ENCODE measurements around the gene UTP25.
A peak's percentile ranks its signal among the peaks of the same experiment; 100 is the strongest.

The UTP25 gene

DNA sequence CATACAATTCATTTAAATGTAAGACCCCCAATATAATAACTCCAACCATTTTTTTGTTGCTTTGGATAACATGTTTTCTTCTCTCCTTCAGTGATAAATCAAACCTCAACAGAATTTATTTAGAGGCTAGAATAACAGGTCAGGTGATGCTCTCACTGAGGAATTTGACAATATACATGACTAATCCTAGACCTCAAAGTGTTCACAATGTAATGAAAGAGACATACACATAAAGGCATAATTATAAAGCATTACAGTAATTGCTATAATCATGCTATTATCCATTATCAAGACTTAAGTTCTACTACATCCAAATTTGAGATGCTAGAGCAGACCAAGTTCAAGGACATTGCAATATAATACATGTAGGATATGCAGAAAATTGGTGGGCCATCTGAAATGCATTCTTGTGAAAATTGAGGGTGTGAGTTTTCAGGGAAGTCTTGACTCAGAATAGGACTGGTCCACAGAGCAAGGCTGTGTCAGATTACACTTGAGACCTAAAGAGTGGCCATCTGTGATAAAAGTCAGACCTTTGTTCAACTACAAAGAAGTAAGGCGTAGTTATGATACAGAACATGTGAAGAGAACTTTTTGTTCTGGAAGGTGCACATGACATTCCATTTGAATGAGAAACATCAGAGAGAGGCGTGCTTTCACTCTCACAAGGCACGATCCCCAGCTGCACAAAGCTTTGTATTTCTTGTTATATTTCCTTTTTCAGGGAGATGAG is 45.5 kb downstream of the UTP25 start:
- H3K36me3 ChIP-seq (ENCODE audit: insufficient read depth, insufficient read length, low read length): no peaks in the 10 kb centered on the region
- H3K9me3 ChIP-seq (ENCODE audit: insufficient read depth, low read length): no peaks in the 10 kb centered on the region
- no peak overlapping the region for H3K9ac ChIP-seq (ENCODE audit: insufficient read length, low read depth)
- no peaks in the 10 kb centered on the region for H3K4me1 ChIP-seq (ENCODE audit: insufficient read depth, insufficient read length)
- no peaks in the 10 kb centered on the region for H3K27me3 ChIP-seq (ENCODE audit: insufficient read depth, insufficient read length)
- no peak for DNase-seq (ENCODE audit: low read depth, low spot score)
- no peak overlapping the region for H3K4me3 ChIP-seq (ENCODE audit: insufficient read length, low read depth)
- TF ChIP-seq YY1 (IDR thresholded peaks at IDR 0.05; ENCODE audit: insufficient read depth, insufficient read length) (no peak), ZNF274 (IDR thresholded peaks at IDR 0.05; ENCODE audit: low read depth, low read length) (no peak)

DNA sequence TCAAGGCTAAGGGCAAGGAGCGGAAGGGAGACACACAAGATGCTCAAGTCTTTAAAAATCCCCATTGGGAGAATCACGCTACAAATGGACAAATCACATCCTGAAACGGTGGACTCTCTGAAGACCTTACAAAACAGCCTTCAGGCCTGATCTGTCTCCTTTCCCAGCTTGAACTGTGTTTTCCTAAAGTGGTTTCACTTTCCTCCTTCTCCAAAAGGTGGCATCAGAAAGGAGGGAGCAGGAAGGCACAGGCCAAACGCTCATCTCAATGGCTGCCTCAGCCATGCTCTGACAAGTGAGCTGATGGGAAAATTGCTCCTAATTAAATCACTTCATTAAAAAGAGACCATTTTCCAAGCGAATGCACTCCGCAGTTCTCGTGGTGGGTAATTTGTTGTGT is 47.7 kb downstream of the UTP25 start:
- no peak overlapping the region for H3K9ac ChIP-seq (ENCODE audit: insufficient read length, low read depth)
- peak; percentile 67 for DNase-seq (ENCODE audit: low read depth, low spot score)
- no peaks in the 10 kb centered on the region for H3K9me3 ChIP-seq (ENCODE audit: insufficient read depth, low read length)
- no peak overlapping the region for H3K4me3 ChIP-seq (ENCODE audit: insufficient read length, low read depth)
- no peaks in the 10 kb centered on the region for H3K27me3 ChIP-seq (ENCODE audit: insufficient read depth, insufficient read length)
- H3K36me3 ChIP-seq (ENCODE audit: insufficient read depth, insufficient read length, low read length): no peaks in the 10 kb centered on the region
- no peaks in the 10 kb centered on the region for H3K4me1 ChIP-seq (ENCODE audit: insufficient read depth, insufficient read length)
- no peak for TF ChIP-seq ZNF274 (IDR thresholded peaks at IDR 0.05; ENCODE audit: low read depth, low read length)
- TF ChIP-seq SUZ12 (IDR thresholded peaks at IDR 0.05; ENCODE audit: extremely low read depth, insufficient read depth, insufficient read length): no peak
- peak; percentile 51 for TF ChIP-seq YY1 (IDR thresholded peaks at IDR 0.05; ENCODE audit: insufficient read depth, insufficient read length)

DNA sequence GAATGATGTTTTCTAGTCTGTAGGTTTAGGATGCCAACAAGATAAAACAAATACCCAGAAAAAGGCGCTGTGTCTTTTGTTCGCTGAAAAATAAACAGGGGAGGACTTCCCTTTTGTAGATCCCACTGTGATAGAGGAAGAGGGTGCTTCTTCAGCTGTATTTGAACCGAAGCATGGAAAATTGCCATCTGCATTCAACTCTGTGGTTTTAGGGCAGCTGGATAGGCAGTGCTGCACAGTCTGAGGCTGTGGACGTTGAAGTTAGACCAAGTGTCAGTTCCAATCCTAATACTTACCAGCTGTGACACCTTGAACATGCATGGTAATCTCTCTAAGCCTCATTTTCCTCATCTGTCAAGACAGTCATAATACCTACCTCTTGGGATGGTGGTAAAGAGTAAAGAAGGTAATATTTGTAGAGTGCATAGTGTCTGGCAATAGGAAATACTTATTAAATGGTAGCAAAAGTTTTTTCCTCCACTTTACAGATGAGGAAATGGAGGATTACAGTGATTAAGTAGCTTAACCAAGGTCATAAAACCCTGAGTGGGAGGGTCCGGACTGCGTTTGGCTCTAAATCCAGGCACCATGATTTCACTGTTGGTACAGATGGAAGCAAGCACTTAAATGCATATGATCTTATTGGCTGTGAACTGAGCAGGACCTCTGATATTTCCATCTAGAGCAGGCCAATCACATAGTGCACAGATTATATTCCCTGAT is 48.5 kb downstream of the UTP25 start:
- TF ChIP-seq SUZ12 (IDR thresholded peaks at IDR 0.05; ENCODE audit: extremely low read depth, insufficient read depth, insufficient read length) (no peak), YY1 (IDR thresholded peaks at IDR 0.05; ENCODE audit: insufficient read depth, insufficient read length) (no peak), ZNF274 (IDR thresholded peaks at IDR 0.05; ENCODE audit: low read depth, low read length) (no peak)
- Histone ChIP-seq H3K9ac (ENCODE audit: insufficient read length, low read depth) (no peak overlapping the region), H3K36me3 (ENCODE audit: insufficient read depth, insufficient read length, low read length) (no peaks in the 10 kb centered on the region), H3K9me3 (ENCODE audit: insufficient read depth, low read length) (no peaks in the 10 kb centered on the region), H3K4me3 (ENCODE audit: insufficient read length, low read depth) (no peak overlapping the region), H3K4me1 (ENCODE audit: insufficient read depth, insufficient read length) (no peaks in the 10 kb centered on the region), H3K27me3 (ENCODE audit: insufficient read depth, insufficient read length) (no peaks in the 10 kb centered on the region)
- no peak for DNase-seq (ENCODE audit: low read depth, low spot score)

DNA sequence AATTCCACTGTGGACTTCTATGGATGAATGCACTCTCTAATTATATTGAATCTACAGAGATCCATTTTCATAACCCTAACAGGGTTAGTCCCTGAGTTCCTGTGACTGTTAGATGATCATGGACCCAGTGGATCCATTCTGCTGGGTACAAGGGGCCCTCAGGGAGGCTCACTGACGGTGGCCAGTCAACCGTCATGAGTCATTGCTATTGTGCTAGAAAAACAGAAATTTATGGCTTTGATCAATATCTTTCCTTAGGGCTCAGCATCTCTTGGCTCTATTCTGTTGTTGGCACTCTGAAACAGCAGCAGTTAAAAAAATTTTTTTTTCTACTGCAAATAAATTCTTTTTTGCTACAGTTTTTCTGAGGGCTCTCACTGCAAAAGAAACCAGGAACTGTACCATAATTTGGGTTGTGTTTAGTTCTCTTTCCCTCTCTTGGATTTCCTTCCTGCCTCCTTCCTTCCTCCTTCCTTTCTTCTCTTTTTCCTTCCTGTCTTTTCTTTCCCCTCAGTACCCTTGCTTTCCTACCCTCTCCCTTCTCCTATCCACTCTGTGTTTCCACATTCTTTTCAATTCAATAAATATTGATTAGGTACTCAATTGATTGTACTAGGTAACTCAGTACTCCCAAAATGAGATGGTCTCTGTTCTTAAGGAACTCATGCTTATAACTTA is 49.5 kb downstream of the UTP25 start:
- TF ChIP-seq ZNF274 (IDR thresholded peaks at IDR 0.05; ENCODE audit: low read depth, low read length): no peak
- no peak for TF ChIP-seq SUZ12 (IDR thresholded peaks at IDR 0.05; ENCODE audit: extremely low read depth, insufficient read depth, insufficient read length)
- no peak for TF ChIP-seq YY1 (IDR thresholded peaks at IDR 0.05; ENCODE audit: insufficient read depth, insufficient read length)
- no peak for DNase-seq (ENCODE audit: low read depth, low spot score)
- Histone ChIP-seq H3K4me3 (ENCODE audit: insufficient read length, low read depth) (no peak overlapping the region), H3K9ac (ENCODE audit: insufficient read length, low read depth) (no peak overlapping the region), H3K36me3 (ENCODE audit: insufficient read depth, insufficient read length, low read length) (no peaks in the 10 kb centered on the region), H3K4me1 (ENCODE audit: insufficient read depth, insufficient read length) (no peaks in the 10 kb centered on the region), H3K9me3 (ENCODE audit: insufficient read depth, low read length) (no peaks in the 10 kb centered on the region), H3K27me3 (ENCODE audit: insufficient read depth, insufficient read length) (no peaks in the 10 kb centered on the region)

DNA sequence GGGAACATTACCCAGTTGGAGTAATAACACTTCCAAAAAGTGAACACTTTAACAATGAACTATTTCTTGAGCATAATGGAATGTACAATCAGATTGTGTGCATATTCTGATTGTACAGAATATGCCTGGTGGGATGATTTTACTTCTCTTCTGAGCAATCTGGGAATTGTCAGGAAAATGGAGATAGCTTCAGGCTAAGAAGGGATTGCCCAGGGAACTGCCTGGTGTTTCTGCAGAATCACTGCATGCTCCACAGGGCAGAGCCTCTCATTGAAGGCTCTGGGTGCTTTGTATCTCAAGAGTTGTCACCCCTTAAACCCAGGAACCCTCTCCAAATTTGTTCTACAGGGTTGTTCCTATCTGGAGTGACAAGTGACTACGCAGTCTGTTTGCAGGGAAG is 51.2 kb downstream of the UTP25 start:
- H3K27me3 ChIP-seq (ENCODE audit: insufficient read depth, insufficient read length): no peaks in the 10 kb centered on the region
- H3K9me3 ChIP-seq (ENCODE audit: insufficient read depth, low read length): no peaks in the 10 kb centered on the region
- H3K36me3 ChIP-seq (ENCODE audit: insufficient read depth, insufficient read length, low read length): no peaks in the 10 kb centered on the region
- H3K4me3 ChIP-seq (ENCODE audit: insufficient read length, low read depth): no peak overlapping the region
- H3K4me1 ChIP-seq (ENCODE audit: insufficient read depth, insufficient read length): no peaks in the 10 kb centered on the region
- DNase-seq (ENCODE audit: low read depth, low spot score): no peak
- TF ChIP-seq YY1 (IDR thresholded peaks at IDR 0.05; ENCODE audit: insufficient read depth, insufficient read length) (no peak), ZNF274 (IDR thresholded peaks at IDR 0.05; ENCODE audit: low read depth, low read length) (no peak), SUZ12 (IDR thresholded peaks at IDR 0.05; ENCODE audit: extremely low read depth, insufficient read depth, insufficient read length) (no peak)
- H3K9ac ChIP-seq (ENCODE audit: insufficient read length, low read depth): no peak overlapping the region

DNA sequence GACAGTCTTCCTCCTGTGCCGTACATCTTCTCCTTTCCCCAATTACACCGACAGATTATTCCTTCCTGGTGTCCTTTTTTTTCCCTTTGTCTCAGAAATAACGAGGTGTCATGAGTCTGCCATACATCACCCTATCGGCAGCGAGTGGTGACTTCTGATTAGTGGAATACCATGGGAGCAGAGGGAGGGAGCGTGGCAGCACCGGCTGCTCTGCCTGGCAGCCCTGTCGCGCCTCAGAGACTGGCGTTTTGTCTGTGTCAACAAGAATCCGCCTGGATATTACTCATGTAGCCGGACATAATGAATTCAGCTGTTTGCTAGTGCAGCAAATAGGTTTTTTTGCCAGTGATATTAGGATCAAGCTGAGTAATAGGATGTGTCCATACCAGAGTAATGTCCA is 51.8 kb downstream of the UTP25 start:
- no peaks in the 10 kb centered on the region for H3K4me1 ChIP-seq (ENCODE audit: insufficient read depth, insufficient read length)
- H3K27me3 ChIP-seq (ENCODE audit: insufficient read depth, insufficient read length): no peaks in the 10 kb centered on the region
- H3K4me3 ChIP-seq (ENCODE audit: insufficient read length, low read depth): no peak overlapping the region
- H3K9ac ChIP-seq (ENCODE audit: insufficient read length, low read depth): no peak overlapping the region
- H3K36me3 ChIP-seq (ENCODE audit: insufficient read depth, insufficient read length, low read length): no peaks in the 10 kb centered on the region
- no peak for DNase-seq (ENCODE audit: low read depth, low spot score)
- no peaks in the 10 kb centered on the region for H3K9me3 ChIP-seq (ENCODE audit: insufficient read depth, low read length)
- no peak for TF ChIP-seq ZNF274 (IDR thresholded peaks at IDR 0.05; ENCODE audit: low read depth, low read length)
- TF ChIP-seq SUZ12 (IDR thresholded peaks at IDR 0.05; ENCODE audit: extremely low read depth, insufficient read depth, insufficient read length): no peak
- no peak for TF ChIP-seq YY1 (IDR thresholded peaks at IDR 0.05; ENCODE audit: insufficient read depth, insufficient read length)

DNA sequence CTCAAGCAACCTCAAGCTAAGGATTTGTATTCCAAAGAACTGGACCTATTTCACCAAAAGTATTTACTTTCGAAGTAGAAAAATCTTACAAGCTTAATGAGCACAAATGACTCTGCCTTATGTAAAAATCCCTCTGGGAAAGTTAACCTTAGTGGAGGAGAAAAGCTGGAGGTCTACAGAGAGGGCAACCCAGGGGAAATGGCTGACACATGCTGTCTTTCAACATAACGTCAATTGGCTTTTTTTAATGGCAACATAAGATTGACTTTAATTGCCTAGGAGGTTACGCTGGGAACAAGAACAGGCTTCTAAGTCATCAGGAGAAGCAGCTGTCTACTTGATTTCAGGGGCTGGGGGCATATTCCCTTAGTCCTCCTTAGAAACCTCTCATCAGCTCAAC is 52.3 kb downstream of the UTP25 start:
- TF ChIP-seq SUZ12 (IDR thresholded peaks at IDR 0.05; ENCODE audit: extremely low read depth, insufficient read depth, insufficient read length): no peak
- no peak for TF ChIP-seq ZNF274 (IDR thresholded peaks at IDR 0.05; ENCODE audit: low read depth, low read length)
- TF ChIP-seq YY1 (IDR thresholded peaks at IDR 0.05; ENCODE audit: insufficient read depth, insufficient read length): no peak
- Histone ChIP-seq H3K36me3 (ENCODE audit: insufficient read depth, insufficient read length, low read length) (no peaks in the 10 kb centered on the region), H3K4me1 (ENCODE audit: insufficient read depth, insufficient read length) (no peaks in the 10 kb centered on the region), H3K4me3 (ENCODE audit: insufficient read length, low read depth) (no peak overlapping the region), H3K27me3 (ENCODE audit: insufficient read depth, insufficient read length) (no peaks in the 10 kb centered on the region), H3K9ac (ENCODE audit: insufficient read length, low read depth) (no peak overlapping the region), H3K9me3 (ENCODE audit: insufficient read depth, low read length) (no peaks in the 10 kb centered on the region)
- DNase-seq (ENCODE audit: low read depth, low spot score): no peak

Measured in NT2/D1 (cell line).